HCT116 (cell line): ENCODE measurements around the gene CREG2. TPM values are rescaled to one million over a fixed set of nuclear protein-coding genes. Genes with fewer than 3 reads are reported as not detected.

ENCODE experiments used
- ATAC-seq: fragments of 200-7000 bp; cut with Tn5 transposase; 2 replicates; pipeline ENCODE4 v1.9.1; 2020; ENCODE audit warnings: mild to moderate bottlenecking, moderate library complexity
- BruUV-seq: library from RNA; stranded (reverse); fragments of 400-500 nt; replicated peaks from 2 replicates; lab custom pipeline; 2021; lab: Mats Ljungman, UMichigan
- CTCF ChIA-PET: fragments of 300-600 bp; sonication (Branson Sonifier 250); formaldehyde crosslinking; loops from one replicate; lab custom pipeline; 2021; ENCODE audit warnings: antibody characterized with exemption; lab: Charles Lee
- POLR2A ChIA-PET: fragments of 300-600, 350-600 bp; sonication (Branson Sonifier 250); formaldehyde crosslinking; loops from one replicate; lab custom pipeline; 2021; ENCODE audit warnings: antibody characterized with exemption; lab: Charles Lee
- RAD21 ChIA-PET, 2 experiments: fragments of 300-600 bp; sonication (Branson Sonifier 250); formaldehyde crosslinking; loops; one replicate each; lab custom pipeline; 2023; ENCODE audit warnings: low total read pairs in 2 of 2; ENCODE audit not compliant: uncharacterized antibody in 2 of 2, unreplicated experiment in 2 of 2, low non-redundant PET in 1 of 2; lab: Charles Lee
- DNase-seq: peaks from one replicate; pipeline ENCODE4 v3.0.0-alpha.2; 2010; ENCODE audit warnings: low read depth, low spot score
- H2AFZ ChIP-seq: fragments of 200-600 bp; shearing (Covaris generic), sonication (generic); 2 replicates; pipeline ENCODE4 v1.6.1; 2017; ENCODE audit warnings: low read depth, mixed run types, mixed read lengths, antibody characterized with exemption, low read length; ENCODE audit not compliant: poor library complexity, severe bottlenecking
- H3K27ac ChIP-seq: 2 replicates; pipeline ENCODE4 v1.5.1; 2012; ENCODE audit warnings: low read depth, low read length
- H3K27me3 ChIP-seq: fragments of 200-600 bp; sonication (generic); 2 replicates; pipeline ENCODE4 v1.6.1; 2016; ENCODE audit warnings: mixed run types, low read length, mixed read lengths; ENCODE audit not compliant: insufficient read depth
- H3K36me3 ChIP-seq, 2 experiments: fragments of 200-500 bp in 1 of 2; fragments of 200-600 bp in 1 of 2; sonication (Bioruptor generic) in 1 of 2; sonication (generic) in 1 of 2; 2 replicates each; pipeline versions ENCODE4 v1.5.1 to v1.6.1; 2014 to 2016; ENCODE audit warnings: low read length in 2 of 2, inconsistent platforms in 1 of 2, mixed read lengths in 1 of 2, mixed run types in 1 of 2; ENCODE audit not compliant: insufficient read depth in 2 of 2, control insufficient read depth in 1 of 2
- H3K4me1 ChIP-seq, 2 experiments: fragments of 200-600 bp in 1 of 2; sonication (generic) in 1 of 2; 2 replicates each; pipeline versions ENCODE4 v1.5.1 to v1.6.1; 2012 to 2017; ENCODE audit warnings: low read length in 2 of 2, inconsistent platforms in 1 of 2, mild to moderate bottlenecking in 1 of 2, mixed read lengths in 1 of 2, mixed run types in 1 of 2, moderate library complexity in 1 of 2; ENCODE audit not compliant: insufficient read depth in 2 of 2, control insufficient read depth in 1 of 2
- H3K4me2 ChIP-seq: fragments of 200-600 bp; sonication (generic); 2 replicates; pipeline ENCODE4 v1.6.1; 2017; ENCODE audit warnings: mixed run types, low read length, mixed read lengths
- H3K4me3 ChIP-seq, 2 experiments: fragments of 200-600 bp in 1 of 2; sonication (generic) in 1 of 2; replicated peaks in 1 of 2; 2 replicates each; pipeline ENCODE4 v1.5.1; 2011 to 2016; ENCODE audit warnings: low read length in 2 of 2, control low read depth in 1 of 2, low read depth in 1 of 2, mild to moderate bottlenecking in 1 of 2, mixed read lengths in 1 of 2, mixed run types in 1 of 2
- H3K79me2 ChIP-seq: fragments of 200-600 bp; sonication (generic); 2 replicates; pipeline ENCODE4 v1.6.1; 2017; ENCODE audit warnings: mild to moderate bottlenecking, mixed run types, low read length, moderate library complexity, mixed read lengths; ENCODE audit not compliant: insufficient read depth
- H3K9ac ChIP-seq: fragments of 200-600 bp; sonication (generic); 2 replicates; pipeline ENCODE4 v1.6.1; 2016; ENCODE audit warnings: low read length, mixed read lengths
- H3K9me2 ChIP-seq: fragments of 200-600 bp; sonication (generic), shearing (Covaris generic); 2 replicates; pipeline ENCODE4 v1.6.1; 2017; ENCODE audit warnings: mixed run types, mild to moderate bottlenecking, moderate library complexity; ENCODE audit not compliant: insufficient read depth
- H3K9me3 ChIP-seq, 2 experiments: fragments of 200-500 bp in 1 of 2; fragments of 200-600 bp in 1 of 2; sonication (Bioruptor generic) in 1 of 2; sonication (generic) in 1 of 2; 2 replicates each; pipeline ENCODE4 v1.6.1; 2014 to 2017; ENCODE audit warnings: low read length in 2 of 2, mixed read lengths in 2 of 2, inconsistent platforms in 1 of 2, low read depth in 1 of 2, mild to moderate bottlenecking in 1 of 2, mixed run types in 1 of 2, moderate library complexity in 1 of 2; ENCODE audit not compliant: control insufficient read depth in 1 of 2, insufficient read depth in 1 of 2
- H4K20me1 ChIP-seq: fragments of 200-600 bp; sonication (generic), shearing (Covaris generic); 2 replicates; pipeline ENCODE4 v1.6.1; 2017; ENCODE audit warnings: mixed run types, mild to moderate bottlenecking, moderate library complexity; ENCODE audit not compliant: insufficient read depth
- EGR1 ChIP-seq: IDR thresholded peaks from 2 replicates; pipeline ENCODE4 v1.6.1; 2012; ENCODE audit warnings: low read depth
- ELF1 ChIP-seq: IDR thresholded peaks from 2 replicates; pipeline ENCODE4 v1.6.1; 2012; ENCODE audit warnings: low read depth, borderline replicate concordance
- EZH2 ChIP-seq: fragments of 200-600 bp; sonication (generic); IDR thresholded peaks from 2 replicates; pipeline ENCODE4 v1.6.1; 2017; ENCODE audit warnings: antibody characterized with exemption, mixed run types
- FOSL1 ChIP-seq: IDR thresholded peaks from 2 replicates; pipeline ENCODE4 v1.6.1; 2012; ENCODE audit warnings: low read depth
- JUND ChIP-seq: IDR thresholded peaks from 2 replicates; pipeline ENCODE4 v1.6.1; 2012
- POLR2A ChIP-seq: IDR thresholded peaks from 2 replicates; pipeline ENCODE4 v1.7.0; 2011; ENCODE audit warnings: borderline replicate concordance; ENCODE audit not compliant: insufficient read depth, insufficient read length; ENCODE audit errors: extremely low read depth
- POLR2AphosphoS5 ChIP-seq: IDR thresholded peaks from 2 replicates; pipeline ENCODE4 v1.6.1; 2011; ENCODE audit warnings: mild to moderate bottlenecking, low read depth, low read length, moderate library complexity
- SIN3A ChIP-seq: IDR thresholded peaks from 2 replicates; pipeline ENCODE4 v1.6.1; 2012; ENCODE audit warnings: low read depth
- SP1 ChIP-seq: IDR thresholded peaks from 2 replicates; pipeline ENCODE4 v1.6.1; 2012; ENCODE audit warnings: low read depth
- SRF ChIP-seq: IDR thresholded peaks from 2 replicates; pipeline ENCODE4 v1.6.1; 2012; ENCODE audit warnings: low read depth
- TCF7L2 ChIP-seq: IDR thresholded peaks from 2 replicates; pipeline ENCODE4 v1.7.0; 2011; ENCODE audit warnings: borderline replicate concordance, inconsistent platforms; ENCODE audit not compliant: insufficient read depth, insufficient read length; ENCODE audit errors: extremely low read depth
- YY1 ChIP-seq: IDR thresholded peaks from 2 replicates; pipeline ENCODE4 v1.6.1; 2011; ENCODE audit warnings: low read length, low read depth, moderate library complexity, mild to moderate bottlenecking; ENCODE audit not compliant: insufficient replicate concordance; ENCODE audit errors: extremely low read depth
- ZFX ChIP-seq: fragments of 450-650 bp; IDR thresholded peaks from 2 replicates; pipeline ENCODE4 v1.6.1; 2017
- intact Hi-C: fragments of 100-400 bp; cut with micrococcal nuclease; formaldehyde crosslinking; loops from 2 replicates; pipeline ENCODE4 v1.10.0; 2022
- total RNA-seq: library from RNA; stranded (reverse); gene quantifications from one replicate; pipeline ENCODE4 v1.2.1, GENCODE V29; 2021; ENCODE audit not compliant: unreplicated experiment
- TF ChIP-seq, protein P1 (sequence below), 3 experiments: fragments of 200-600 bp in 1 of 3; sonication (generic) in 1 of 3; IDR thresholded peaks in 2 of 3; conservative IDR thresholded peaks in 1 of 3; 2 replicates each; pipeline ENCODE4 v1.5.1; 2012 to 2017; ENCODE audit warnings: low read depth in 2 of 3, low read length in 2 of 3, antibody characterized with exemption in 1 of 3, borderline replicate concordance in 1 of 3, control low read depth in 1 of 3, mild to moderate bottlenecking in 1 of 3, mixed read lengths in 1 of 3, mixed run types in 1 of 3, moderate library complexity in 1 of 3; ENCODE audit not compliant: insufficient read depth in 1 of 3
- TF ChIP-seq, protein P2 (sequence below): IDR thresholded peaks from 2 replicates; pipeline ENCODE4 v1.6.1; 2012
- TF ChIP-seq, protein P3 (sequence below): IDR thresholded peaks from 2 replicates; pipeline ENCODE4 v1.6.1; 2011; ENCODE audit warnings: mild to moderate bottlenecking, low read length, moderate library complexity; ENCODE audit not compliant: insufficient replicate concordance; ENCODE audit errors: extremely low read depth
- TF ChIP-seq, protein P4 (sequence below): IDR thresholded peaks from 2 replicates; pipeline ENCODE4 v1.6.1; 2012
- TF ChIP-seq, protein P5 (sequence below): IDR thresholded peaks from 2 replicates; pipeline ENCODE4 v1.6.1; 2012; ENCODE audit warnings: low read depth

CREG2 gene
- total RNA-seq, 1 experiment from 2014 or later = 0.12 TPM

DNA sequence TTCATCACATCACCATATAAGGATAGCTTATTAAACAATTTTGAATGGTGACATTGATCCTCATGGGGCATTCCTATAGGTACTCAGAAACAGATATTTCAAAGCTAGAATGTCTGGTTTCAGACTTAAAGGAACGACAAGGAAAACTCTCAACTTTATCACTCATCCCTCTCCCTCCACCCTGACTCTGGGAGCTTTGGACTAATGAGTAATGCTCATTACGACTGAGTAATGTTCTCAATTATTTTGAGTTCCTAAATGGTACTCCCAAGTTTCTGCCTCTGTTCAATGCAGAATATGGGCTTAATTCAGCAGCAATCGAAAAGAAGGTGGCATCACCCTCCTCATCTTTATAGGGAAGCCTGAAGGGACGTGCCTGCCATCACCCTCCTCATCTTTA lies 44.2 kb upstream of the CREG2 start:
- H3K36me3 ChIP-seq = no peaks in the 10 kb centered on the region
- intact Hi-C loops = no loop called here
- CTCF ChIA-PET = interaction anchor here (0.7 kb wide), 1 partner anchor 12 kb away, joined by 3 read pairs; no protein-coding TSS in a partner anchor
- H4K20me1 ChIP-seq = no peaks in the 10 kb centered on the region
- no peaks in the 10 kb centered on the region for H3K9me3 ChIP-seq
- no peak for DNase-seq
- no peaks in the 10 kb centered on the region for H3K27me3 ChIP-seq
- RAD21 ChIA-PET = no interaction called here
- no peaks in the 10 kb centered on the region for H3K79me2 ChIP-seq
- BruUV-seq = no TSS peak
- H3K9me2 ChIP-seq = no peaks in the 10 kb centered on the region
- H3K27ac ChIP-seq = no peak overlapping the region
- no peaks in the 10 kb centered on the region for H3K4me1 ChIP-seq
- no peak overlapping the region for H3K4me2 ChIP-seq
- no peak for TF ChIP-seq YY1
- TF ChIP-seq, protein P1, sequence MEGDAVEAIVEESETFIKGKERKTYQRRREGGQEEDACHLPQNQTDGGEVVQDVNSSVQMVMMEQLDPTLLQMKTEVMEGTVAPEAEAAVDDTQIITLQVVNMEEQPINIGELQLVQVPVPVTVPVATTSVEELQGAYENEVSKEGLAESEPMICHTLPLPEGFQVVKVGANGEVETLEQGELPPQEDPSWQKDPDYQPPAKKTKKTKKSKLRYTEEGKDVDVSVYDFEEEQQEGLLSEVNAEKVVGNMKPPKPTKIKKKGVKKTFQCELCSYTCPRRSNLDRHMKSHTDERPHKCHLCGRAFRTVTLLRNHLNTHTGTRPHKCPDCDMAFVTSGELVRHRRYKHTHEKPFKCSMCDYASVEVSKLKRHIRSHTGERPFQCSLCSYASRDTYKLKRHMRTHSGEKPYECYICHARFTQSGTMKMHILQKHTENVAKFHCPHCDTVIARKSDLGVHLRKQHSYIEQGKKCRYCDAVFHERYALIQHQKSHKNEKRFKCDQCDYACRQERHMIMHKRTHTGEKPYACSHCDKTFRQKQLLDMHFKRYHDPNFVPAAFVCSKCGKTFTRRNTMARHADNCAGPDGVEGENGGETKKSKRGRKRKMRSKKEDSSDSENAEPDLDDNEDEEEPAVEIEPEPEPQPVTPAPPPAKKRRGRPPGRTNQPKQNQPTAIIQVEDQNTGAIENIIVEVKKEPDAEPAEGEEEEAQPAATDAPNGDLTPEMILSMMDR (IDR thresholded peaks at IDR 0.05 in 2 of 3, conservative IDR thresholded peaks at IDR 0.05 in 1 of 3; ENCODE audit: borderline replicate concordance in 1 of 3, insufficient read depth in 1 of 3, low read depth in 2 of 3, low read length in 2 of 3) = no peak
- no peak for TF ChIP-seq JUND
- TF ChIP-seq ZFX = no peak
- no peak for TF ChIP-seq EZH2
- no peak for TF ChIP-seq EGR1
- no peak for TF ChIP-seq SIN3A
- TF ChIP-seq TCF7L2 = no peak
- no peak for TF ChIP-seq SP1
- TF ChIP-seq ELF1 = no peak
- no peak for TF ChIP-seq POLR2A
- no peak for TF ChIP-seq SRF
- TF ChIP-seq, protein P2, sequence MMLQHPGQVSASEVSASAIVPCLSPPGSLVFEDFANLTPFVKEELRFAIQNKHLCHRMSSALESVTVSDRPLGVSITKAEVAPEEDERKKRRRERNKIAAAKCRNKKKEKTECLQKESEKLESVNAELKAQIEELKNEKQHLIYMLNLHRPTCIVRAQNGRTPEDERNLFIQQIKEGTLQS = no peak
- TF ChIP-seq, protein P3, sequence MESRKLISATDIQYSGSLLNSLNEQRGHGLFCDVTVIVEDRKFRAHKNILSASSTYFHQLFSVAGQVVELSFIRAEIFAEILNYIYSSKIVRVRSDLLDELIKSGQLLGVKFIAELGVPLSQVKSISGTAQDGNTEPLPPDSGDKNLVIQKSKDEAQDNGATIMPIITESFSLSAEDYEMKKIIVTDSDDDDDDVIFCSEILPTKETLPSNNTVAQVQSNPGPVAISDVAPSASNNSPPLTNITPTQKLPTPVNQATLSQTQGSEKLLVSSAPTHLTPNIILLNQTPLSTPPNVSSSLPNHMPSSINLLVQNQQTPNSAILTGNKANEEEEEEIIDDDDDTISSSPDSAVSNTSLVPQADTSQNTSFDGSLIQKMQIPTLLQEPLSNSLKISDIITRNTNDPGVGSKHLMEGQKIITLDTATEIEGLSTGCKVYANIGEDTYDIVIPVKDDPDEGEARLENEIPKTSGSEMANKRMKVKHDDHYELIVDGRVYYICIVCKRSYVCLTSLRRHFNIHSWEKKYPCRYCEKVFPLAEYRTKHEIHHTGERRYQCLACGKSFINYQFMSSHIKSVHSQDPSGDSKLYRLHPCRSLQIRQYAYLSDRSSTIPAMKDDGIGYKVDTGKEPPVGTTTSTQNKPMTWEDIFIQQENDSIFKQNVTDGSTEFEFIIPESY = no peak
- TF ChIP-seq, protein P4, sequence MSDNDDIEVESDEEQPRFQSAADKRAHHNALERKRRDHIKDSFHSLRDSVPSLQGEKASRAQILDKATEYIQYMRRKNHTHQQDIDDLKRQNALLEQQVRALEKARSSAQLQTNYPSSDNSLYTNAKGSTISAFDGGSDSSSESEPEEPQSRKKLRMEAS = no peak
- TF ChIP-seq FOSL1 = no peak
- TF ChIP-seq, protein P5, sequence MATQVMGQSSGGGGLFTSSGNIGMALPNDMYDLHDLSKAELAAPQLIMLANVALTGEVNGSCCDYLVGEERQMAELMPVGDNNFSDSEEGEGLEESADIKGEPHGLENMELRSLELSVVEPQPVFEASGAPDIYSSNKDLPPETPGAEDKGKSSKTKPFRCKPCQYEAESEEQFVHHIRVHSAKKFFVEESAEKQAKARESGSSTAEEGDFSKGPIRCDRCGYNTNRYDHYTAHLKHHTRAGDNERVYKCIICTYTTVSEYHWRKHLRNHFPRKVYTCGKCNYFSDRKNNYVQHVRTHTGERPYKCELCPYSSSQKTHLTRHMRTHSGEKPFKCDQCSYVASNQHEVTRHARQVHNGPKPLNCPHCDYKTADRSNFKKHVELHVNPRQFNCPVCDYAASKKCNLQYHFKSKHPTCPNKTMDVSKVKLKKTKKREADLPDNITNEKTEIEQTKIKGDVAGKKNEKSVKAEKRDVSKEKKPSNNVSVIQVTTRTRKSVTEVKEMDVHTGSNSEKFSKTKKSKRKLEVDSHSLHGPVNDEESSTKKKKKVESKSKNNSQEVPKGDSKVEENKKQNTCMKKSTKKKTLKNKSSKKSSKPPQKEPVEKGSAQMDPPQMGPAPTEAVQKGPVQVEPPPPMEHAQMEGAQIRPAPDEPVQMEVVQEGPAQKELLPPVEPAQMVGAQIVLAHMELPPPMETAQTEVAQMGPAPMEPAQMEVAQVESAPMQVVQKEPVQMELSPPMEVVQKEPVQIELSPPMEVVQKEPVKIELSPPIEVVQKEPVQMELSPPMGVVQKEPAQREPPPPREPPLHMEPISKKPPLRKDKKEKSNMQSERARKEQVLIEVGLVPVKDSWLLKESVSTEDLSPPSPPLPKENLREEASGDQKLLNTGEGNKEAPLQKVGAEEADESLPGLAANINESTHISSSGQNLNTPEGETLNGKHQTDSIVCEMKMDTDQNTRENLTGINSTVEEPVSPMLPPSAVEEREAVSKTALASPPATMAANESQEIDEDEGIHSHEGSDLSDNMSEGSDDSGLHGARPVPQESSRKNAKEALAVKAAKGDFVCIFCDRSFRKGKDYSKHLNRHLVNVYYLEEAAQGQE = no peak
- no peak for TF ChIP-seq POLR2AphosphoS5
- POLR2A ChIA-PET = no interaction called here
- H3K4me3 ChIP-seq = no peak overlapping the region
- no peak overlapping the region for H2AFZ ChIP-seq
- H3K9ac ChIP-seq = no peak overlapping the region
- no peak for ATAC-seq
